Trophoblast cell (in vitro differentiated cells and primary cell): ENCODE measurements around the gene CACNA2D1.

Source experiments
- DNase-seq, 2 donors: peaks; one replicate each; pipeline ENCODE4 v3.0.0-alpha.2; 2016
- H2AFZ ChIP-seq: 2 replicates; pipeline ENCODE4 v1.6.1; 2013; ENCODE audit warnings: low read length, moderate library complexity, mild to moderate bottlenecking; ENCODE audit not compliant: insufficient read depth, poor library complexity
- H2AK5ac ChIP-seq: 2 replicates; pipeline ENCODE4 v1.6.1; 2013; ENCODE audit warnings: mild to moderate bottlenecking, low read length
- H2BK120ac ChIP-seq: 2 replicates; pipeline ENCODE4 v1.6.1; 2013; ENCODE audit warnings: low read length, mild to moderate bottlenecking, moderate library complexity; ENCODE audit not compliant: insufficient read depth, poor library complexity
- H2BK12ac ChIP-seq: 2 replicates; pipeline ENCODE4 v1.6.1; 2013; ENCODE audit warnings: mild to moderate bottlenecking, low read length, moderate library complexity
- H2BK5ac ChIP-seq: 2 replicates; pipeline ENCODE4 v1.6.1; 2013; ENCODE audit warnings: low read length, low read depth, moderate library complexity, mild to moderate bottlenecking; ENCODE audit not compliant: poor library complexity
- H3K14ac ChIP-seq: 2 replicates; pipeline ENCODE4 v1.6.1; 2013; ENCODE audit warnings: mild to moderate bottlenecking, low read length
- H3K18ac ChIP-seq: 2 replicates; pipeline ENCODE4 v1.6.1; 2013; ENCODE audit warnings: mild to moderate bottlenecking, low read length
- H3K23ac ChIP-seq: 2 replicates; pipeline ENCODE4 v1.6.1; 2013; ENCODE audit warnings: low read length
- H3K27ac ChIP-seq: 2 replicates; pipeline ENCODE4 v1.5.1; 2013; ENCODE audit warnings: low read depth, mild to moderate bottlenecking, inconsistent platforms, low read length, moderate library complexity
- H3K27me3 ChIP-seq: 2 replicates; pipeline ENCODE4 v1.6.1; 2013; ENCODE audit warnings: inconsistent platforms, mild to moderate bottlenecking, low read length, moderate library complexity; ENCODE audit not compliant: insufficient read depth
- H3K36me3 ChIP-seq, 2 experiments: 1 replicate in 1 of 2; 2 replicates in 1 of 2; pipeline ENCODE4 v1.6.1; 2013; ENCODE audit warnings: low read length in 2 of 2, mild to moderate bottlenecking in 2 of 2, moderate library complexity in 1 of 2; ENCODE audit not compliant: insufficient read depth in 2 of 2, control insufficient read depth in 1 of 2
- H3K4ac ChIP-seq: 2 replicates; pipeline ENCODE4 v1.6.1; 2013; ENCODE audit warnings: low read depth, mild to moderate bottlenecking, low read length, moderate library complexity
- H3K4me1 ChIP-seq, 2 experiments: 1 replicate in 1 of 2; 2 replicates in 1 of 2; pipeline ENCODE4 v1.6.1; 2013; ENCODE audit warnings: low read length in 2 of 2, mild to moderate bottlenecking in 2 of 2, moderate library complexity in 1 of 2; ENCODE audit not compliant: insufficient read depth in 2 of 2, control insufficient read depth in 1 of 2
- H3K4me2 ChIP-seq: 2 replicates; pipeline ENCODE4 v1.6.1; 2013; ENCODE audit warnings: inconsistent platforms, mild to moderate bottlenecking, low read length, moderate library complexity
- H3K4me3 ChIP-seq: 2 replicates; pipeline ENCODE4 v1.5.1; 2013; ENCODE audit warnings: mild to moderate bottlenecking, low read depth, low read length, inconsistent platforms
- H3K79me1 ChIP-seq: one replicate; pipeline ENCODE4 v1.6.1; 2013; ENCODE audit warnings: low read length
- H3K79me2 ChIP-seq: 2 replicates; pipeline ENCODE4 v1.6.1; 2013; ENCODE audit warnings: low read length, mild to moderate bottlenecking; ENCODE audit not compliant: control insufficient read depth, insufficient read depth, poor library complexity
- H3K9ac ChIP-seq: 2 replicates; pipeline ENCODE4 v1.6.1; 2013; ENCODE audit warnings: mild to moderate bottlenecking, low read length
- H3K9me3 ChIP-seq: 2 replicates; pipeline ENCODE4 v1.6.1; 2013; ENCODE audit warnings: low read depth, mild to moderate bottlenecking, control low read depth, inconsistent platforms, low read length; ENCODE audit not compliant: insufficient read depth
- H4K12ac ChIP-seq: 2 replicates; pipeline ENCODE4 v1.6.1; 2013; ENCODE audit warnings: low read depth, mild to moderate bottlenecking, low read length, moderate library complexity
- H4K8ac ChIP-seq: 2 replicates; pipeline ENCODE4 v1.6.1; 2013; ENCODE audit warnings: low read depth, mild to moderate bottlenecking, low read length, moderate library complexity
- H4K91ac ChIP-seq: one replicate; pipeline ENCODE4 v1.6.1; 2013; ENCODE audit warnings: low read depth, mild to moderate bottlenecking, low read length, moderate library complexity
- WGBS: extraction: QIAGEN DNeasy Blood & Tissue Kit; methylation state at CpG from one replicate; pipeline ENCODE4 v1.1.7; 2013; ENCODE audit warnings: missing lambda C conversion rate; ENCODE audit not compliant: insufficient read length, insufficient coverage; ENCODE audit errors: extremely low coverage; 5-methylcytosine and 5-hydroxymethylcytosine counted together

Gene CACNA2D1

DNA sequence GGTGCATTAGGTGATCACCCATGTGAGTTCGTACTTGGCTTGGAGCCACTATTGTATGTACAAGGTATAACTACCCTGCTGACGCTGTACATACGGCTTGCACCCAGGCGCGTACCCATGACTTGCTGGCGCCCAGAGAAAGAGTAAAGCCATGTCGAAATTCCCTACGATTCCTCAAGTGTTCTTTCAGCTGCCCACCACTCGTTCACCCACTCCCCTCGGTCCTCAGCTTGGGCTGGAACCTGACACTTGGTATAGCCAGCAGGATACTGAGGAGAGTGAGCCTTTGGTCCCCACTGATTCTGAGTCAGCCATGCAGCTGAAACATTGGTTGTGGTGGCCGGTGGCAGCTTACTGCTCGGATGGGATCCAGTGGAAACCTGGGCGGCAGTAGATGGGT, 241.5 kb downstream of the CACNA2D1 start:
- Histone ChIP-seq H4K12ac (no peak overlapping the region), H3K79me1 (no peaks in the 10 kb centered on the region), H3K27ac (no peak overlapping the region), H3K9me3 (peaks cover 6% of the 10 kb centered on the region), H3K4ac (no peak overlapping the region), H2BK12ac (no peak overlapping the region), H3K36me3 (no peaks in the 10 kb centered on the region), H4K91ac (no peak overlapping the region), H3K14ac (no peak overlapping the region), H2AFZ (no peak overlapping the region), H3K9ac (no peak overlapping the region), H3K79me2 (no peaks in the 10 kb centered on the region), H3K4me3 (no peak overlapping the region), H3K23ac (no peak overlapping the region), H3K4me2 (no peak overlapping the region), H2AK5ac (no peak overlapping the region), H2BK5ac (no peak overlapping the region), H2BK120ac (no peak overlapping the region), H4K8ac (no peak overlapping the region), H3K18ac (no peak overlapping the region), H3K27me3 (no peaks in the 10 kb centered on the region), H3K4me1 (peaks cover 3 to 4% of the 10 kb centered on the region in 2 experiments)
- no CpG with 5 or more reads among the region's 13 CpGs for WGBS
- no peak for DNase-seq

DNA sequence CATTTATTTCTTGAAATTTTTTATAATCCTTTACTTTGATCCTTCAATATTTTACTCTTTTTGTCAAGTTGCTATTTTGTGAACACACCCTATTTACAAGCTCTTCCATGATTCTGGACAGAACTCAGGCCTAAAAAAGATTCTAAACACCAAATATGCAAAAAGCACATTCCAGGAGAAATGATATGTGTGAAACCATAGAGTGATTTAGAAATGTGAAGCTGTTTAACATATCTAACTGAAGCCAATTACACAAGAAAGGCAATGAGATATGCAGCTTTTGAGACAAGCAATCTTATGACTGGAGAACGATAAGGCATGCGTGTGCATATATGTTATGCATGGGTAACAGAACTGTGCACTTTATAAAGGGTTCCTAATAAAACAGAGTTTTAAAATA, 243.0 kb downstream of the CACNA2D1 start:
- no peak overlapping the region for H2BK12ac ChIP-seq
- H3K4me3 ChIP-seq = no peak overlapping the region
- H3K23ac ChIP-seq = no peak overlapping the region
- DNase-seq = no peak
- no peaks in the 10 kb centered on the region for H3K27me3 ChIP-seq
- H2AFZ ChIP-seq = no peak overlapping the region
- no peak overlapping the region for H3K9ac ChIP-seq
- H3K4me2 ChIP-seq = no peak overlapping the region
- no peak overlapping the region for H2AK5ac ChIP-seq
- peaks cover 3 to 4% of the 10 kb centered on the region in 2 experiments for H3K4me1 ChIP-seq
- no peaks in the 10 kb centered on the region for H3K79me2 ChIP-seq
- no peaks in the 10 kb centered on the region for H3K79me1 ChIP-seq
- H3K18ac ChIP-seq = no peak overlapping the region
- no peak overlapping the region for H2BK120ac ChIP-seq
- H3K27ac ChIP-seq = no peak overlapping the region
- peaks cover 6% of the 10 kb centered on the region for H3K9me3 ChIP-seq
- H4K8ac ChIP-seq = no peak overlapping the region
- no peaks in the 10 kb centered on the region for H3K36me3 ChIP-seq
- H4K12ac ChIP-seq = no peak overlapping the region
- no peak overlapping the region for H3K4ac ChIP-seq
- H3K14ac ChIP-seq = no peak overlapping the region
- no CpG with 5 or more reads among the region's 2 CpGs for WGBS
- H4K91ac ChIP-seq = no peak overlapping the region
- H2BK5ac ChIP-seq = no peak overlapping the region

DNA sequence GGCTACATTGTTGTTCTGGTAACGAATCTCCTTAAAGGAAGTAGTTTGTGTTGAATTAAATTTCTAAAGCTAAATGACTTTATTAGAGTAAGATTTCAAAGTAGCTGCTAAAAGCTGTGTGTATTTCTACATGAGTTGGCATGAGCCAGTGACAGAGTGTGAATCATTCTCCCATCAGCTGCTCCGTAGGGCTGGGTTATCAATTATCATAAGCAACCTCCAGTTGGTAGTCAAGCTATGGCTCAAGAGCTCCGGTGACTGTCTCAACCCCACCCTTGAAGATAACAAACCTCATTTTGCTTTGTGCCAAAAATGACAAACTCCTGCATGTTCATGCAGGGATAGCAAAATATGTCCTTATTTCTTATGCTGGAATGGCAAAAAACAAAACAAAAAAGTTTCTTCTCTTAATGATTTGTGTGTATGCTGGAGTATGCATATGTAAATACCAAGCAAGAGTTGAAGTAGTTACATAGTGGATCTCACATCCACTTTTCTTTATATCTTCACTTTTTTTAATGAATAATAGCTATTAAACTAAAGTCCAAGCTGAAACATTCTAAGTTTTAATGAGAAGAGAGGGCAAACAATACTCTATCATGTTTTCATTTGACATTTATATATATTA, 249.4 kb downstream of the CACNA2D1 start:
- Histone ChIP-seq H3K79me2 (no peaks in the 10 kb centered on the region), H2BK120ac (no peak overlapping the region), H3K27ac (no peak overlapping the region), H4K12ac (no peak overlapping the region), H3K4me3 (no peak overlapping the region), H2AK5ac (no peak overlapping the region), H4K91ac (no peak overlapping the region), H3K4ac (no peak overlapping the region), H3K4me2 (no peak overlapping the region), H4K8ac (no peak overlapping the region), H2AFZ (no peak overlapping the region), H3K4me1 (no peaks in the 10 kb centered on the region), H2BK5ac (no peak overlapping the region), H3K23ac (no peak overlapping the region), H3K9ac (no peak overlapping the region), H2BK12ac (no peak overlapping the region), H3K14ac (no peak overlapping the region), H3K79me1 (no peaks in the 10 kb centered on the region), H3K9me3 (no peaks in the 10 kb centered on the region), H3K18ac (no peak overlapping the region), H3K27me3 (no peaks in the 10 kb centered on the region), H3K36me3 (no peaks in the 10 kb centered on the region)
- DNase-seq = no peak
- WGBS = no CpG with 5 or more reads among the region's 3 CpGs

DNA sequence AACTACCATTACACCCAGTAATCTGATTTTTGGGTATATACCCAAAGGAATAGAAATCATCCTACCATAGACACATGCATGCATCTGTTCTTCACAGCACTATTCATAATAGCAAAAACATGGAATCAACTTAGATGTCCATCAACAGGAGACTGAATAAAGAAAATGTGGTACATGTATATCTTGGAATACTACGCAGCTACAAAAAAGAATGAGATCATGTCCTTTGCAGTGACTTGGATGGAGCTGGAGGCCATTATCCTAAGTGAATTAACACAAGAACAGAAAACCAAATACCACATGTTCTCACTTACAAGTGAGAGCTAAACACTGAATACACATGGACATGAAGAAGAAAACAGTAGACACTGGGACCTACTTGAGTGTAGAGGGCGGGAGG, 254.9 kb downstream of the CACNA2D1 start:
- H4K8ac ChIP-seq = no peak overlapping the region
- no peaks in the 10 kb centered on the region for H3K36me3 ChIP-seq
- H3K27me3 ChIP-seq = no peaks in the 10 kb centered on the region
- H2AFZ ChIP-seq = no peak overlapping the region
- H4K12ac ChIP-seq = no peak overlapping the region
- no peaks in the 10 kb centered on the region for H3K9me3 ChIP-seq
- H3K79me2 ChIP-seq = no peaks in the 10 kb centered on the region
- no peak overlapping the region for H3K18ac ChIP-seq
- H2BK12ac ChIP-seq = no peak overlapping the region
- no peak overlapping the region for H3K27ac ChIP-seq
- H2BK120ac ChIP-seq = no peak overlapping the region
- no peak overlapping the region for H2AK5ac ChIP-seq
- H3K23ac ChIP-seq = no peak overlapping the region
- DNase-seq = no peak
- H4K91ac ChIP-seq = no peak overlapping the region
- H3K4me3 ChIP-seq = no peak overlapping the region
- H3K4ac ChIP-seq = no peak overlapping the region
- no peak overlapping the region for H3K9ac ChIP-seq
- H3K4me1 ChIP-seq = no peaks in the 10 kb centered on the region
- H2BK5ac ChIP-seq = no peak overlapping the region
- H3K14ac ChIP-seq = no peak overlapping the region
- no peak overlapping the region for H3K4me2 ChIP-seq
- WGBS = no CpG with 5 or more reads among the region's 2 CpGs
- H3K79me1 ChIP-seq = no peaks in the 10 kb centered on the region
